ENCODE data around the gene ARSJ. TPM values are rescaled to one million over a fixed set of nuclear protein-coding genes. Genes with fewer than 3 reads are reported as not detected.
"Not testable (repeated sequence)": the region's sequence is repeated elsewhere in the genome, so short reads cannot be mapped to it uniquely, and the experiment has no call there.

Gene ARSJ
- total RNA-seq = 21.6 TPM

DNA sequence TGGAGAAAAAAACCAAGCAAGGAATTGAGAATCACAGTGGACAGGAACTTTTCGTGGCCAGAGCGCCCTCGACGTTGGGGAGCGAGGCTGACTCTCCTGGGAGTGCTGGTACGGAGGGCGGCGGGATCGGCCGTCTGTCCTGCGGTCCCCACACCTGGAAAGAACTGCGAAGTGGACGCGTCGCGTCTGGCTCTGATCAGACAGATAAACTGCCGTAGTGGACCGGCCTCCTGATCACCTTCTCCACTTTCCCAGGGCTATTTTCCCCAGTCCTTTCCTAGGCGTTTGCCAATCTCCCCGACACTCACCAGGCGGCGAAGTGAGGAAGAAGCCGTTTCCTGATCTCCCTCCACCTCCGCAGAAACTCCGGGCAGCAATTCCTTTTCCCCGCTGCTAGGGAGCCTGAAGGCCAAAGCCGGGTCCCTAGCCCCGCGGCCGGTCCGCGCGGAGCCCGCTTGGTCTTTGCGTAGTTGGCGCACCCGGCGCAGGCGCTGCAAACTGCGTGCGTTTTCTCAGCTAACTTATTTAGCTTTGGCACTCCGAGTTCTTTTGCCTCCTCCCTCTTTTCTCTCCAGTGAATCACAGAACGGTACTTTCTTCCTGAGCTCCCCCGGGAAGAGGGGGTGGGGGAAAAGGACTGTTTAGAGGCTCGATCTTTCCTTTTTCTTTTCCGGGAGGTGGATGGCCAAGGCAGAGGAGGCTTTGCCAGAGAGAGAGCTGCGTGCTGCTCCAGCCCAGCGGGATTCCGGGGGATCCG lies at the start of gene ARSJ:
ARSJ (minus strand) TSS at position 500 of the 757 bp plus-strand sequence. CDS start 813 bp downstream, outside the sequence.
- peak; percentile 54 for DNase-seq (ENCODE audit: low spot score)

DNA sequence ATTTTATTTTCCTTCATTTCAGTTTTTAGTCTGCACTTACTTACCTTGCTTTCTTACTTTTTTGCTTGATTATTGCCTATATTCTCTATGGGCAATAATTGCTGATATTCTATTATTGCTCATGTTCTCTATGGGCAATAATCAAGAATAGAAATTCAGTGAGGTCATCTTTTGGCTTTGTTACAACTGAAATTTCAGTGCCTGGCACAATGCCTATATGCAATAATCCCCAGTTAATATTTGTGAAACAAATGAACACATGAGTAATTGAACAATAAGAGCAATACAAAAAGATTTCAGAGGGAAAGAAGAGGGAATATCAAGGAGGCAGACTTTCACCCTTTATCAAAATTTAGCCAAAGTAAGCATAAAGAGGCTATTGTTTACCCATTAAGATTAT lies 48.6 kb upstream of the ARSJ start:
- DNase-seq (ENCODE audit: low spot score) = peak; percentile 32

DNA sequence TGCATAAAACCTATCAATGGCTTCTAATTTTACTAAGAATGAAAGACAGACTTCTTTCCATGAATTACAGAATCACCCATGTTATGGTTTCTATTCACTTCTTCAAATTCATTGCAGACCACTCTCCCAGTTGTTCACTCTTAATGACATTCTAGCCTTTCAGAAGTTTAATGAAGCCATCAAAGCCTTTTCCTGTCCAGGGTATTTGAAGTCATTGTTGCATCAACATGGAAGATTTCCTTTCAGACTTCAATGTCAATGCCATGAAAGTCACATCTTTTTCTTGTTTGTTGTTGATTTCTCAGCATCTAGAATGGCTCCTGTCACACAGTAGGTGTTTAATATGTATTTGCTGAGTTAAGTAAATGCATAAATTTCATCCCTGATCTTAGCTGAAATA lies 48.1 kb upstream of the ARSJ start:
- DNase-seq (ENCODE audit: low spot score) = no peak

DNA sequence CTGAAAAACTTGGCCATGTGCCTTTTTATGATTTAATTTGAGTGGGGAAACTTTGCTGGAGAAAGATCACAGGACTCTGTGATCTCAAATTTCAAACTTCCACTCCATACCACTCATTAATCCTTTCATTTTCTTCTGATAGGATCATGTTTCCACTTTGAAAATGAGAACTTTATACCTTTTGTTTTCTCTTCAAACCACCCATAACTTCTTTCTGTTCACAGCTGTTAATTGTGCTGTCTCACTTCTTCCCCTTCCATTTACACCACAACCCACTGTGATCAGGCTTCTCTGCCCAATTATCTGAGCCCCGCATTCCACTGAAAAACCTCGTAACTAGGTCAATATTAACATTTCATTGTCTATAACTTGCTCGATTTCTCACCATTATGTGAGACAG lies 47.0 kb upstream of the ARSJ start:
- no peak for DNase-seq (ENCODE audit: low spot score)

DNA sequence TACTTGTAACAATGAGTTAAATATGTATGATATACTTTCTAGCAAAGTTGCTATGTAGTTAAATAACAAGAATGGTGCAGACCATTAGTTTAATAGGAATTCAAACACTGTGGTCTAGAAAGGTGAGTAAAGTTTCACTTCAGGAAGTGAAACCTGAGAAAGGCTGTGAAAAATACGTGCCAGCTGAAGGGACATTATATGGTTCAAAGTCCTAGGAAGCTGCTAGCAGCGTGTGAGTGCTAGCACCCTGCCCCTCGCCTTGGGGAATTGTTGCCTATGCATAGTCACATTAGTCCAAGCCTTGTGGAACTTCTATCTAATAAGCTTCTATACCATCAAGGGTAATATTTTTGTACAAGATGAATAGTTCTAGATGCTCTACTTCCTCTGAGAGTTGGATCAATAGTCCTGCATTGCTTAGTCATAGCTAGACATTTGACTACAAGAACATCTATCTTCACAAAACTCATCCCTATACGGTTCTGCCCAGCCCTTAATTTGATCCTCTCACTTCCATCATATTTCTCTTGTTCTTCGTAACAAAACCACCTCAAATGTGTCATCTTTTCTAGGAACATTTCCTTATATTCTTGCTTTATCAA lies 45.8 kb upstream of the ARSJ start:
- peak; percentile 29 for DNase-seq (ENCODE audit: low spot score)

DNA sequence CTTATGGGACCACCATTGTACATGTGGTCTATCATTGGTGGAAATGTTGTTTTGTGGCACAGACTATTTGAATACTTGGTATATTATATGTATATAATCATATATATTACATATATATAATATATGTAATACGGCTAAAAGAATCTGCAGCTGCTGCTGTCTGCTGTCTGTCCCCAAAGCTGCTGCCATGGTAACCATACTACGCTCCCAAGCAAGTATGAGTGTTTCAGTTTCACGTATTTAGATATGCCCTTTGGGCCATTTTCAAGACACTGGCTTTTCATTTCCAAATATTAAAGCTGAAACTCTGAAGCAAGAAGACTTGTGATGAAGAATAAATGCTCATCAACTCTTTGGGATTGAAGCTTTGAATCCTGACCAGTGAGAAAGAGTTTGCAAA lies 42.0 kb upstream of the ARSJ start:
- no peak for DNase-seq (ENCODE audit: low spot score)

DNA sequence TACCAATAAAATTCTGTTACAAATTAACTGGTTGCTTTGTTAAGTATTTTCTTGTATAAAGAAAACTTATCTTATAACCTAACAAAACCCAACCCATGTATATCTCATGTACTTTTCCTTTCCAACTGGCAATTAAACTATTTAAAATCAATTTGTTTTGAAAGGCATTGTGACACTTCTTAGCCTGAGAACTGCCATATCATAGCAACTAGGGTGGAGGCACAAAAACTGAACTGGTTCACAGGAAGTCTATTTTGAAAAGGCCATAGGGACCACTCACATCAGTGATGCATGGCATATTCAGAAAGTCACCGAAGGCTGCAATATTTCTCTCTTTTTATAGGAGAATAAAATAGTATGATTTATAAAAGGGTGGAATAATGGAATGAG lies 40.5 kb upstream of the ARSJ start:
- no peak for DNase-seq (ENCODE audit: low spot score)

DNA sequence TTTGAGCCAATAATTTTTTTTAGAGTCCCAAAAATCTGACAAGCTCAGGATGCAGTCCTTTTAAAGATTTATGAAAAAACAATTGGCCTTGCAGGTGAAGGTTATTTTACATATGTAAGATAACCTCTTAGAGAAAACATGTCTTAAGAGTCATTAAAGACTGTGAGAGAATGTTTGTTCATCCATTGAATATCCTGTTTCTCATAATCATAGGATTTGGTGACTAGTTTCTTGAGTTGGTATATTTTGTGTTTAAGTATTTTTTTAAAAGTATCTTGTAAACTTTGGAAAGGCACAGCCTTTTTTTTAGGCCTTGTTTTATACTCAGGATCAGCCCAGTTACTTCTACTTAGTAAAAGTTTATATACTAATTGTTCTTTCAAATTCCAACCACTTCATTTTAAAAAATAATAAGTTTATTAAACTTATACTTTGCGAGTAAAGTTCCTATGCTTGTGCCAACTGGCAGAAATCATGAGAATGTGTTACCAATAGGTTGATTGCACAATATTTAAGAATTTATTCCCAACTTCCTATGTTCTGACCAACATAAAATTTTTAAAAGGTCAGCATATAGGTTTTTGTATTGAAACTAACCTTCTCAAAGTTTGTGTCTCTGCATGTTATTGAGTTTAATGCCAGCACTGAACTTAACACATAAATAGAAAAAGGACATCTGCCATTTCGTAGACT lies 40.0 kb upstream of the ARSJ start:
- no peak for DNase-seq (ENCODE audit: low spot score)

DNA sequence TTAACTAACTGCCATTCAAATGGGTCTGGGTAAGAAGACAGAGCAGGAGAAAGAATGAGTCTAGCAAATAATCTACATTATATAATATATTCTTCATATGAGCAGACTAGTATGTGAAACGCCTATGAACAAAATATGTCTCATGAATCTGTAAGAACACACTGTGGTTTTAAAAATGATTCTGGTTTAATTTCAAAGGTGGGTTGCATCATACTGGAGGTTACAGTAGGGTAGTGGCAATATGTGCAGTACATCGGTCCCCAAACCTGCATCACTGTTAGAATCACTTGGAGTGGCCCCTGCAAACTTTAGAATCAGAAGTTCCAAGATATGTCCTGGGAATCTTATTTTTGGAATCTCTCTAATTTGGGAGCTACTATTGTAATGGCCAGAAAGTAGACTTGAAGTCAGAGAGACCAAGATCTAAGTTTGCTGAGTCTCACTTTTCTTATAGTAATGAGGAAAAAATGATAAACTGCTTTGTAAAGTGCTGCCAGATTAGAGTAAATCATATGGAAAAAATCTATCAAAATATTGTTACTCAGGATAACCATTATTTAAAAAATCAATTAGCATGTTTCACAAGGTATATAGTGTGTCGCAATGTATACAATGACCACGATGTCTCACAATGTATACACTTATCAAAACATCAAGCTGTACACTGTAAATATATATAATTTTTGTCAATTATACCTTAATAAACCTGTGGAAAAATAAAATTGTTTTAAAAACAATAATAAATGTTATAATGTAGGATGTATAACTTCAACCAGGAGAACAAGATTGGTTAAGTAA lies 37.9 kb upstream of the ARSJ start:
- no peak for DNase-seq (ENCODE audit: low spot score)

DNA sequence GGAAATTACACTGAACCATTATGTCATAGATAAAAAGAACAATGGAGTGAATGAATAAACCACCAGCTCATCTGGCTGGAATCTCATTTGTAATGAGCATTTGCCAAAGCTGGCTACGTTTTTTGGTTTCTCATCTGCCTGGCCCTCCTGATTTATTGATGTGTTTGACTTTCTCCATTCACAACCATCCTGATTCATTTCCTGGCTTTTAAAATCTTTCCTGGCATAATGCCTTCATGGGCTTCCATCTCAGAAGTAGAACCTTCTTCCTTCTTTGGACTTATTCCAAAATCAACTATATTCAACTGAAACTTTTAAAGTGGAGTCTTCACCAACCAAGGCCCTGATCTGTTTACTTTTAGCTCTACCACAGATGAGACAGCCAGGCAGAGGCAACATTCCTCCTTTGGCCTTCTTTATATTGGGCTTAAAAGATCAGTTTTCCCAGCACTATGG lies 36.0 kb upstream of the ARSJ start:
- peak; percentile 52 for DNase-seq (ENCODE audit: low spot score)

DNA sequence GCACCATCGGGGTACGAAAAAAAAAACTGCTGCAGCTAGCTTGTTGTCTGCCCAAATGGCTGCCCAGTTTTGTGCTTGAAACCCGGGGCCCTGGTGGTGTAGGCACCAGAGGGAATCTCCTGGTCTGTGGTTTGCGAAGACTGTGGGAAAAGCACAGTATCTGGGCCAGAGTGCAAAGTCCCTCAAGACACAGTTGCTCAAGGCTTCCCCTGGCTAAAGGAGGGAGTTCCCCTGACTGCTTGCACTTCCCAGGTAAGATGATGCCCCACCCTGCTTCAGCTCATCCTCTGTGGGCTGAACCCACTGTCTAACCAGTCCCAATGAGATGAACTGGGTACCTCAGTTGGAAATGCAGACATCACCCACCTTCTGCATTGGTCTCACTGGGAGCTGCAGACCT lies 33.8 kb upstream of the ARSJ start:
- DNase-seq (ENCODE audit: low spot score) = peak; percentile 44

DNA sequence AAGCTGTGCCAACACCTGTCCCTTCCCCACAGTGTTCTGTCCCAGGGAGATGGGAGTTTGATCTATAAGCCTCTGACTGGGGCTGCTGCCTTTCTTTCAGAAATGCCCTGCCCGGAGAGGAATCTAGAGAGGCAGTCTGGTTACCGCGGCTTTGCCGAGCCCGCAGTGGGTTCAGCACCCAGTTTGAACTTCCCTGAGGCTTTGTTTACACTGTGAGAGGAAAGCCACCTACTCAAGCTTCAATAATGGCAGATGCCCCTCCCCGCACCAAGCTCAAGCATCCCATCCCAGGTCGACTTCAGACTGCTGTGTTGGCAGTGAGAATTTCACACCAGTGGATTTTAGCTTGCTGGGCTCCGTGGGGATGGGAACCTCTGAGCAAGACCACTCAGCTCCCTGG lies 33.3 kb upstream of the ARSJ start:
- no peak for DNase-seq (ENCODE audit: low spot score)

DNA sequence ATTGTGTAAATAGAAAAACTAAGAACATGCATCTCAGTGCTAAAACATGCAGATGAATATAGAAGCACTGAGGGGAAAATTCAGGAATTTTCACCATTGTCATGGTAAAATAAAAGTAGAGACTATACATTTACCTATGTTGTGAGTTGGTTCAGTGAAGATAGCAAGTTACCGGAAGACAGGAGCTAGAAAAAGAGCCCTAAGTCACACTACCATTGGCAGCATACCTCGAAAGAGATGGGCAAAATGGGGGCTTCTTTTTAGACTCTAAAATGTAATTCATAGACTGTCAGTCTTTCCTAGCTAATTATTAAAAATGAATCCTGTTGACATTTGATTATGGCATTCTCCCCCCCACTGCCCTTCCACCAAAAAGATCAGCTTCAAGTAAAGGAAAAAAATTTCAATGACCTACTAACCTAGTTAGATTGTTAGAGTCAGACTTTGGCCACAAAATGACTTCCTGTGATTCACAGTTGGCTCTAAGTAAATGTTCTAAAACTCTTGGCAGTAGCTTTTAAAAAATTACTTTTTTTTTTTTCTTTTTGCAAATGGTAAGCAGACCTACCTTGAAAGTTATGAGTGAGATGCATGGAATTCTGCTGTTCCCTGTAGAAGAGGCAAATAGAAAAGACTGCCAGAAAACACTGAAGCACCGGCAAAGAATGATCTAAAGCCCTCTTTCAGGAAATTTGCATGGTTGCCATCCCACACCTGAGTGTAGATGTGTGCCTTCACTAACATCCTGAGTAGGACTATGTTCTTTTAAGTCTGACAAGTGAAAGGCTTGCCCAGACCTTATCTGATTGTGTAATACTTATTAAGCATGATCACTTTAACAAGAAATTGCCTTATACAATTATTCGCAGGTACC lies 26.4 kb upstream of the ARSJ start:
- DNase-seq (ENCODE audit: low spot score) = no peak

DNA sequence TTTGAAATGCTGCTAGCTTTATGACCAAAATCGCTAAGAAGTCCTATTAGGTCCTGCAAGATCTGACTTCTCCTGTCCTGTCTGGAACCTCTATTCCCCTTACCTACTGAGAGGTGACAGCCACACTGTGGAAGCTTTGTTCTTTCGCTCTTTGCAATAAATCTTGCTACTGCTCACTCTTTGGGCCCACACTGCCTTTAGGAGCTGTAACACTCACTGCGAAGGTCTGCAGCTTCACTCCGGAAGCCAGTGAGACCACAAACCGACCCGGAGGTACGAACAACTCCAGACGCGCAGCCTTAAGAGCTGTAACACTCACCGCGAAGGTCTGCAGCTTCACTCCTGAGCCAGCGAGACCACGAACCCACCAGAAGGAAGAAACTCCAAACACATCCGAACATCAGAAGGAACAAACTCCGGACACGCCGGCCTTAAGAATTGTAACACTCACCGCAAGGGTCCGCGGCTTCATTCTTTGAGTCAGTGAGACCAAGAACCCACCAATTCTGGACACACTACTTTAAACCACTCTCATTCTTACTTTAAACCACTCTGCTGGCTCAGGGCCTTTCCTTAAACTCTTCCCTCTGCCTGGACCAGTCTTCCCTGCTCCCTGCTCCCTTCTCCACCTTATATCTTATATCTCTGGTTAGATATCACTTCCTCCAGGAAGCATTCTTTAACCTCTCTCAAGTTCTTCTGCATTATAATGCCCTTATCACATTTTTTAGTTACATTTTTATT lies 25.2 kb upstream of the ARSJ start:
- DNase-seq (ENCODE audit: low spot score) = not testable (repeated sequence)

DNA sequence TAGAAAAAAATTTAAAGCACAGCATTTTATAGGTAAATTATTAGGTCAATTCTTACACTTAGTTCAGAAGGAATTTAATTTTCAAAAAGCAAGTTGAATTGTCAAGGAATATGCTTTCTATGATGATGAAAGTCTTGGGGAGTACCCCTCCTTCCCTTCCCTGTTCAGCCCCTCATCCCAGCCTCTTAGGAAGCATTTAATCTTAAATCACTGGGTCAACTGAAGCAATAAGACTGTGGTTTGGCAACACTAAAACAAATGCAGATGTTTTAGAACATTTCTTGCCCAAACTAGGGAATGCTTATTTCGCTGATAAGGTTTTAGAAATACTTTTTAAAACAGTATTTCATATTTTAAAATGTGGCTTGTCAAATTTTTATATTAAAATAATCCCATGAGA lies 19.1 kb upstream of the ARSJ start:
- no peak for DNase-seq (ENCODE audit: low spot score)

DNA sequence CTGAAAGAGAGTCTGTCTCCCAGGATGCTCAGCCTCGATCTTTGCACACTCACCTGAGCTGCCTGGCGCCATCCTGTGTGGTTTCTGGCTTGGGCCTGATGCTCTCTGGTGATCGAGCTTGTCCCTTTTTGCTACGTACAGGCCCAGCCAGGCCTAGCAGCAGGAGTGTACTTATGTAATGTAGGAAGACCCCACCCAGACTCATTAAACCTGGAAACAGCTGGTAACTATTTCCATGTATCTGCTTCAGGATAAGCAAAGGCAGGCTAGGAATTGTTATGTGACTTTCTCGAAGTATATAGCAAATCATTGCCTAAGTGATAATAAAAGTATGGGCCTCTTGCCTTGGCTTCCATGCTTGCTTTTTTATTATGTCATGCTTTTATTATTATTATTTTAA lies 18.6 kb upstream of the ARSJ start:
- DNase-seq (ENCODE audit: low spot score) = no peak

DNA sequence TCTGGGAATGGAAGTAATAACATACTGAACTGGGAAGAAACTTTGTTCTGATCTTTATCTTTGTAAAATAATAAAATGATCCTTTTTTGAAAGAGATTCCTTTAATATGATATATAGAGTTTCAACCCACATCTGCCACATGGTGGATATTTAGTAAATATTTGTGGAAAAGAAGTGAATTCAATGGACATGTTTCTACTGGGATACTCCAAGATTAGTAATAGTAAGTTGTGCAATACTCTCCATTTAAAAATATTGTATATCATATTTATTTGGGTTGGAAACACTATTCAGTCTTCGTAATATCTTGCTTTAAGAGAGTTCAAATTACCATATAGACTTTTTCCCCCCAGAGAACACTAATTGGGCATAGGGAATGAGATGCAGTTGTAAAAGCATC lies 17.8 kb upstream of the ARSJ start:
- no peak for DNase-seq (ENCODE audit: low spot score)

DNA sequence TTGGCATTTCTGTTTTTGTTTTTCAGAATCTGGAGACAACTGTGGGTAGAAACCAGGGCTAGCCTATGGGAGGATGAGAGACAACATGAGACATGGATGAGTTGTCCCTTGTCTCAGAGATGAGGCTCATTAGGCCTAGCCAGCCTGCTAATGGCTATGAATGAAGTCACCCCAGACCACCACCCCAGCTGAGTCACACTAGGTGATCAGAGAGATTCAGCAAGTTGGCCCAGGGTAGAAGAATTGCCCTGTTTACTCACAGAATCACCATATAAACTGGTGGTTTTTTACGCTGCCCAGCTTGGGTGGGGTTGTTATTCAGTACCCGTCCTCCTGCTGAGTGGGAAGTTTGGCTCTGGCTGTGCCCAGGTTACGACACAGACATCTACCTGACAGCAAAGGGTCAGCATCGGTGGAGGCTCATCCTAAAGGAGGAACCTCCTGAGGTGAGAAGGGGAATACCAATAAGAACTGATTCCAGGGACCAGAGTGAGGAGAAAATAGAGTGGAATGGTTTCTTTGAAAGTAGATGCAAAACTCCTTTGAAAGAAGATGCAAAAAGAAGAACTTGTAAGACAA lies 17.2 kb upstream of the ARSJ start:
- no peak for DNase-seq (ENCODE audit: low spot score)

DNA sequence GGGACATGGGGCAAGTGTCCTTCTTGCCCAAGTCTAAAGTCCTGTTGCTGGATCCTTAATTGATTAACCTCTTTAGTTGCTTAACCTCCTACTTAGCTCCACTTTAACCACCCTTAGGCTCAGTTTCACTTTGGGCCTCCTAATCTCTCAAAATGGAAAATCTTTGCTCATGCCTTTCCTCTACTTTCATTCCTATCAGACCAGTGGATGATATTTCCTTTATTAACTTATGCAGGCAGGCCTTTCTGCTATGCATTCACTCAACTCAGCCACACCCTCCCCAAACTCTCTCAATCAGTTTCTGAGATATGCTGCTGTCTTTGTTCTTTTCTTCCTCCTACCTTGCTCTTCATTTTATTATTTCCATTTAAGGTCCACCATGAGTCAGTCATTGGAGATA lies 14.4 kb upstream of the ARSJ start:
- DNase-seq (ENCODE audit: low spot score) = no peak

DNA sequence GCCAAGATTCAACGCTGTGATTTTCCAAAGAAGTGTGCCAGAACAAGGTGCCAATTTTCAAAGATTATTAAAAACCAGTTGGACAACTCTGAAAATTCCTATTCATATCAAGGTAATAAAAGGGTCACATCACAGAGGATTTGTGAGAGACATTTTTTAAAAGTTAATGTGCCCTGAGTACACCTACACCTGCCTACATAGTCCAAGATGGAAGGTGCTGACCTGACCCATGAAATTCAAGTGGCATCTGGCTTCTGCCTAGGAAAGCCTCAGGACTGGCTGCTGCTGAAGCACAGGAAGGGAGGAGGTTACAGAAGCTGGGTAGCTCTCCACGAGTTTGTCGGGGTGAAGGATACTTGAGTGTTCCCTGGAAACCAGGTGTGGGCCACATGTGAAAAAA lies 11.4 kb upstream of the ARSJ start:
- DNase-seq (ENCODE audit: low spot score) = no peak

All from mucosa of gallbladder (tissue), 1 donor.